ENCODE data around the gene SVOP.
"Not testable (repeated sequence)": the region's sequence is repeated elsewhere in the genome, so short reads cannot be mapped to it uniquely, and the experiment has no call there.

The SVOP gene

DNA sequence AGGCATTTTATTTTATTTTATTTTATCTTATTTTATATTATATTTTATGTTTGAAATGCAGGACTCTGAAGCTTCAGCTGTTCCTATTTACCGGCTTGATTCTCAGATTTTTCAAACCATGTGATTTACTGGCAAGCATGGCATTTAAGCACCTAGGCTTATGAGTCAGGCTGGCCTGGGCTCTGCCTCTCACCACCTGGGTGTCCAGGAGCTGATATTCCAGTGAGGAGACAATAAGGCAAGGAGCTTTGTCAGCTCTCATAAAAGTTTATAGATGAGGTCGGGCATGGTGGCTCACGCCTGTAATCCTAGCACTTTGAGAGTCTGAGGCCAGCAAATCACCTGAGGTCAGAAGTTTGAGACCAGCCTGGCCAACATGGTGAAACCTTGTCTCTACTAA lies 138.9 kb downstream of the SVOP start:
- DNase-seq, result no peak

DNA sequence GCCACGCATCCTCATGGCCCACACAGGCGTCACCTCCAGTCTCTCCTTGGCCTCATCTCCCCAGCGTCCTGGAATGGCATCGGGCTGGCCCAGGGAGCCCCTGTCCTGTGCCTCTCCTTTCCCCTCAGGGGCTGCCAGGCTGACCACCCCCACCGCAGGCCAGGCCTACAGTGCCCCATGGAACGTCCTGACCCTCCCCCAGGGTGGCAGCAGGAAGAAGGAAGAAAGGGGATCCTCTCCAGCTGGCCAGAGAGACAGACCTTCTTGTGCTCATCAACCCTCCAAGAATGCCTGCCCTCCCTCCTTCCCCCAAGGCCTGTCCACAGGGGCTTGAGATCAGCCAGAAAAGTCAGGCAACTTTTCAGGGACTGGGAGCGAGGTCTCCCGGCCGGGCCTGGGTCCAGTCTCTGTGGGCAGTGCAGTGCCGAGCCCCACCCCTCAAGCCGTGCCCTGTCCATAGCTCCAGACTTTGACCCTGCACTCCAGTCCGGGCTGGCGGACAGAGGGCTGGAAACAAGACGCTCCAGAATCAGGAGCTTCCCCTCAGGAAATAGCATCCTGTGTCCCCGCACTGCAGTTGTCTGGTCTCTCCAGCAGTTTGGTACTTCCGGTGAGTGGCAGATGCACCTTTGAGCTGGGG lies 141.1 kb downstream of the SVOP start, which contains the start of gene DAO:
Gene DAO (plus strand): TSS at position 478 of the 640 bp plus-strand sequence. CDS start 4,915 bp downstream, outside the sequence.
- DNase-seq, result no peak

DNA sequence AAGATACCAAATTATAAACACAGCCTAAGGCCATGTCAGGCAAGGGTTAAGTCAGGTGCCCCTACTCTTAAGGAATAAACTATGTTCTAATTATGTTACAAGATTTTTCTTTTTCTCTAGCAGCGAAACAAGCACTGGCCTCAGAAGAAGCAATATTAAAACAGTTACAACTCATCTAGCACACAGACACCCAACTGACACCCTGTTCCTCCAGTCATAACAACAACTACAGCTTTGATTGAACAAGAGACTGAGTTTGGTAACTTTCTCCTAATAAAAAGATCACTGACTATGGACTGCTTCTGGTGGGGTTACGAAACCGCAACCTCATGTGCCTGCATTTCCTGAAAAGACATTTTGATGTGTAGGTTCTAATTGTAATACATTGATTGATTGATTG lies 144.3 kb downstream of the SVOP start:
- DNase-seq, result no peak

DNA sequence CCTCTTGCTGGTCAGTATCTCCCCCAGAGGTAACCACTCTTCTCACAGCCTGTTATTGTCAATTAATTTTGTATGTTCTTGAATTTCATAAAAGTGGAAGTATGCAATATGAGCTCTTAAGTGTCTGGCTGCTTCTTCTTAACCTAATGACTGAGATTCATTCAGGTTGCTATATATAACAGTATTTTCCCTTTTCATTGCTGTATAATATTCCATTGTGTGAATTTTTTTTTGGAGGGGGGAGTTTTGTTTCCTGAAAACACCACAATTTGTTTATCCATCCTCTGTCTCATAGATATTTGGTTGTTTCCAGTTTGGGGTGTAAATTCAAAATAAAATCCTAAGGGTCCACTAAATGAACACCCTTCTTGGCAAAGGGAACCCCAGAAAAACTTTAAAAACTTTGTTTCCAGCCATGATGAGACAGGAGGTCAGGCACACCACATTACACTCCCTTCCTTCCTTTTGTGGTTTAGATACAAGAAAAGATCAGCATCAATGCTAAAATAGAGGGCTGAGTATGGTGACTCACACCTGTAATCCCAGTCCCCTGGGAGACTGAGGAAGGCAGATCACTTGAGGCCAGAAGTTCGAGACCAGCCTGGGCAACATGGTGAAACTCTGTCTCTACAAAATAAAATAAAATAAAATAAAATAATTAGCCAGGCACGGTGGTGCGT lies 145.0 kb downstream of the SVOP start:
- peak in 1 of 2 donors; percentile 64 for DNase-seq

DNA sequence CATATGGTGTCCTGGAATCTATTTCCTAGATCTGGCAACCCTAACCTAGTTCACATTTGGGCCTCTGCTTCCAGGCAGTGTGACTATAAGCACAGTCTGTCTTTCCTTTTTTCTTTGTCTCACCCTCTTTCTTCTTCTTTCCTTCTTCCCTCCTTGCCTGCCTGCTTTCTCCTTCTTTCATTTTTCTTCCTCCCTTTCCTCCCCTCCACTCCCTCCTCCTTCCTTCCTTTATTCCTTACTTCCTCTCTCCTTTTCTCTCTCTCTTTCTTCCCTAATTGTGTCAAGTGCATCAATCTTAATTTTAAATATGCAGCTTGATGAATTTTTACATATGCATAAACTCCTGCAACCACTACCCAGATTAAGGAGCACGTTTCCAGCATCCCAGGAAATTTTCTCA lies 145.6 kb downstream of the SVOP start:
- no peak for DNase-seq

DNA sequence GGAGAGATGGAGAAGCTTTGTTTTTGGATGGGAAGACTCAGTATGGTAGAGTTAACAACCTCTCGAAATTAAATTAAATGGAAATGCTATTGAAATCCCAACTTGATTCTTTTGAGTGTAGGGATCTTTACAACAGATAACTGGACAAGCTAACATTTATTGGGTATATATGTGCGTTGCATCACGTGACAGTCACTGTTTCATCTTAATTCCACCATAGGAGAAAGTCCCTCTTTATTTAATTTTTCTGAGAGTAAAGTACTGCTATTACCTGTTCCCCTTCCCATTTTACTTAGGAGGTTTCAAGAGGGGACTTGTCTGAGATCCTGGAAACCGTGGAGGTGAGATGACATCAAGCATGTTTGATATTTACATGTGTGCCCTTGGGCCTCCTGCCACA lies 152.1 kb downstream of the SVOP start:
- DNase-seq, result no peak

DNA sequence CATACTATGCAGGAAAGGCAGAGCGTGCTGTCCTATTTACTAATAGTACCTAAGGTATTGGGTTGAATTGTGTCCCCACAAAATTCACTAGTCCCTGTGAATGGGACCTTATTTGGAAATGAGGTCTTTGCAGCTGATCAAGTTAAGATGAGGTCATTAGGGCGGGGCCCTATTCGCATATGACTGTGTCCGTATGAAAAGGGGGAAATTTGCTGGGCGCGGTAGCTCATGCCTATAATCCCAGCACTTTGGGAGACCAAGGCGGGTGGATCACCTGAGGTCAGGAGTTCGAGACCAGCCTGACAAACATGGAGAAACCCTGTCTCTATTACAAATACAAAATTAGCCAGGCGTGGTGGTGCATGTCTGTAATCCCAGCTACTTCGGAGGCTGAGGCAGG lies 154.8 kb downstream of the SVOP start:
- not testable (repeated sequence) for DNase-seq

DNA sequence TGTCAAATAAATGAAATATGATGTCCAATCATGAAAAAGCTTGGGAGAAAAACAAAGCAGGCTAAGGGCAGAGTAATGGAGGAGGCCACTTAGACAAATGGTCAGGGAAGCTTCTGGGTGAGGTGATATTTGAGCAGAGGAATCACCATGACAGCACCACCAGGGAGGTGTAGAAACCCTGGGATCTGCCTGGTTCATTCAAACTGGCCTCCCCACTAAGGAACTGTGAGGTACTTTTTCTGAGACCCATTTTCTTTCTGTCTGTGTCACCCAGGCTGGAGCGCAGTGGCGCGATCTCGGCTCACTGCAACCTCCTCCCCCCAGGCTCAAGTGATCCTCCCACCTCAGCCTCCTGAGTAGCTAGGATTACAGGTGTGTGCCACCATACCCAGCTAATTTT lies 155.7 kb downstream of the SVOP start:
- DNase-seq, result no peak

DNA sequence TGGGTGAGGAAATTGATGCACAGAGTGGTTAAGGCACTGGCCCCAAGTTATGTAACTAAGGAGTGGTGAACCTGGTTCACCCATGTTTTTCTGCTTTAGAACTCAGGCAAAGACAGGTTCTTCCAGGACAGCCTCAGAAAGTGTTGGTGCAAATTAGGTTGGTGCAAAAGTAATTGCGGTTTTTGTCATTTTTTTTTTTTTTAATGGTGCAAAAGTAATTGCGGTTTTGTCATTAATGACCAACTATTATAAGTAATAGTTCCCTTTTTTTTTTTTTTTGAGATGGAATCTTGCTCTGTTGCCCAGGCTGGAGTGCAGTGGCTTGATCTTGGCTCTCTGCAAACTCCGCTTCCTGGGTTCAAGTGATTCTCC lies 158.3 kb downstream of the SVOP start:
- no peak for DNase-seq

DNA sequence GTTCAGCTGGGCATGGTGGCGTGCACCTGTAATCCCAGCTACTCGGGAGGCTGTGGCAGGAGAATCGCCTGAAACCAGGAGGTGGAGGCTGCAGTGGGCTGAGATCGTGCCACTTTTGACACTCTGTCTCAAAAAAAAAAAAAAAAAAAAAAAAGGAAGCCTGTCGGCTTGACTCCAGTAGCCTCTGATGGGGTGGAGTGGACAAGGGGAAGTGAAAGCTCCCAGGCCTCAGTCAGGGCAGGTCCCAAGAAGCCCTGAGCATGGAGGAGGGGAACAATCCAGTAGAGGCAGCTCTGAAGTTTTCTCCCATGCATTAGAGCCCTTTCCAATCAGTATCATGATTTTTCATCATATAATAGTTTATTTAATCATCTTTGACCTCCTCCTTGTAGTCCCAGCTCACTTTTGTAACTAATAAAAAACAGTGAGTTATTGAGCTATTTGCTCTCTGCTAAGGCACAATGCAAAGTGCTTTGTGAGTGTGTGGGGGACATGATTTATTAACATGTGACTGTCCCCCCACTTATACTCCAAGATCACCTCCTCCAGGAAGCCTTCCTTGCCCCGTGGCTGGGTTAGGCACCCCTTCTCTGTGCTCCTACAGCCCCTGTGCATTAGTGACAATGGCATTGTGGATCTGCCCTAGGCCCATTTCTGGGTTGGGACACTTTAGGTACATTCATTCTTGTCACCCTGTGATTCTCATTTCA lies 158.8 kb downstream of the SVOP start:
- peak in 1 of 2 donors; percentile 21 for DNase-seq

DNA sequence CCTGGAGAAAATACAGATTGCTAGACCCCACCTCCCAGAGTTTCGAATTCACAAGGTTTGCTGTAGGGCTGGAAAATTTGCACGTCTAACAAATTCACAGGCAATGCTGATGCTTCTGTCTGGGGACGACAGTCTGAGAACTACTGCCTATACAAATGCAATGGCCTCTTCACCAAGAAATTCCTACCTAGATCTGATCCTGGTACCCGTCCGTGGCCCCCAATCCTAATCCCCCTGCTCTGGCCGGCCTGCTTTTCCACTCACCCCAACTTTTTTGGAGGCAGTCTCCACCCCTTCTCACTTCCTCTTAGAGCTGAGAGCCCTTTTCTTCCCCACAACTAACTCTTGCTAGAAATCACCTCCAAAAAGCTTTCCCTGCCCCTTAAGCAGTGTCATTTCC lies 160.4 kb downstream of the SVOP start:
- DNase-seq, result no peak

DNA sequence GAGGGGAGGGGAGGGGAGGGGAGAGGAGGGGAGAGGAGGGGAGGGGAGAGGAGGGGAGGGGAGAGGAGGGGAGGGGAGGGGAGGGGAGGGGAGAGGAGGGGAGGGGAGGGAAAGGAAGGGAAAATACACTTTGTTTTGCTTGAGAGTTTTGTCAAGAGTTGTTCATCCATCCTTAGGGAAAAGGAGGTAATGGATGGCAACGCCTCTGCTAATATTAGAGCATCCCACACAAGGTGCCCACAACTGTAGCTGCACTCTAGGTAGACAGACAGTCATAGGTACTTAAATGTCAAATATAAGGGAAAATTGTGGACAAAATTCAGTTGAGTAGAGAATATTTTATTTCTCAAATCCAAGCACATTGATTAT lies 161.0 kb downstream of the SVOP start:
- DNase-seq, result no peak

DNA sequence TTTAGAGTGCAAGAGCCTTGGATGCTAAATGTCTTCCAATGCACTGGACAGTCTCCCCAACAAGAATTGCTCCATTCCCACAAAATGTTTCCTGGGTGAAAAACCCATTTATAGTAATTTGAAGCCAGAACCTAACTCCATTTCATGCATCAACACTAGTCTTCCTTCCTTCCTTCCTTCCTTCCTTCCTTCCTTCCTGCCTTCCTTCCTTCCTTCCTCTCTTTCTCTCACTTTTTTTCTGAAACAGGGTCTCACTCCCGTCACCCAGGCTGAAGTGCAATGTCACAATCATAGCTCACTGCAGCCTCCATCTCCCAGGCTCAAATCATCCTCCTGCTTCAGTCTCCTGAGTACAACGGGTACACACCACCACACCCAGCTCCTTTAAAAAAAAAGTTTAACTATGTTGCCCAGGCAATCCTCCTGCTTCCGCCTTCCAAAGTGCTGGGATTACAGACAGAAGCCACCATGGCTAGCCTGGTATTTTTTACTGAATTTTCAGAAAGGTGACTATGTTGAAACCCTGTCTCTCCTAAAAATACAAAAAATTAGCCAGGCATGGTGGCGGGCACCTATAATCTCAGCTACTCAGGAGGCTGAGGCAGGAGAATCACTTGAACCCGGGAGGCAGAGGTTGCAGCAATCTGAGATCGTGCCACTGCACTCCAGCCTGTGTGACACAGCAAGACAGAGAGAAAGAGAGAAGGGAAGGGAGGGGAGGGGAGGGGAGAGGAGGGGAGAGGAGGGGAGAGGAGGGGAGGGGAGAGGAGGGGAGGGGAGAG lies 161.5 kb downstream of the SVOP start:
- not testable (repeated sequence) for DNase-seq

DNA sequence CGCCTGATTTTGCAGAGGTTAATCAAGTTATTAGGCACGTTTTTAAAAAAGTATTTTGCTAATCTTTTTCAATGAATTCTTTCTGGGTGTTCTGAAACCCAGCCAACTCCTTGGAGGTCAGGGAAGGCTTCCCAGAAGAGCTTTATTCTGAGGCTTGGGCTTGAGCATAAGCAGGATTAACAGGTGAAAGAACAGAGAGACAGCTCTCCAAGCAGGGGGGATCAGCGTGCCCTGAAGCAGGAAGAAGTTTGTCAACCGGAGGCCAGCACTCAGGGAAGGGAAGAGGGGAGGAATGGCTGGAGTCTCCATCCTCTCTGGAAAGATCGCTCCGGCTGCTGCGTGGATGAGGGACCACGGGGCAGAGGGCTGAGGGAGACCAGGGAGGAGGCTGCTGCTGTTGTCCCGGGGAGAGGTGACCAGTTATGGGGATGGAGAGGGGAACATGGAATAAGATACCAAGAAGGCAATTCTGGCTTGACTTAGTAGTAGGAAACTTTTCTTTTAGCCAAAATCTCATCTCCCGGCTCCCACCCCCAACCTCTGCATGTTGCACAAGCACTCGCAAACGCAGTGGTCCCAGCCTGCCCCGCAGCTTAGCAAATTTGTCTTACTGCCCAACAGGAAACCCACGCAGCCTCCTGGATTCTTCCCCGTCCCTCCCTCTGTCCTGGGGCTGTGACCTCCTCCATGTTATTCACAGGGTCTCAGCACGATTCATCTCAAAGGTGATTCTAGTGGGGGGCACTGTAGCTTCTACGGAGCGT lies 162.4 kb downstream of the SVOP start:
- no peak for DNase-seq

Measured in bone marrow (tissue), 2 donors.